ENCODE measurements around the gene ZNF407.

ZNF407 gene

GRCh38 chr18:74630804-74631203, 33.1 kb downstream of the ZNF407 start:
- Mint-ChIP-seq H3K4me1 (ENCODE audit: low read depth) (peaks cover 44% of the 10 kb centered on the region), H3K27ac (peak overlapping the region; percentile 92), H3K27me3 (no peaks in the 10 kb centered on the region), H3K9me3 (ENCODE audit: low read depth) (no peaks in the 10 kb centered on the region), H3K36me3 (peaks cover 21% of the 10 kb centered on the region), H3K4me3 (peak overlapping the region; percentile 73)

DNA sequence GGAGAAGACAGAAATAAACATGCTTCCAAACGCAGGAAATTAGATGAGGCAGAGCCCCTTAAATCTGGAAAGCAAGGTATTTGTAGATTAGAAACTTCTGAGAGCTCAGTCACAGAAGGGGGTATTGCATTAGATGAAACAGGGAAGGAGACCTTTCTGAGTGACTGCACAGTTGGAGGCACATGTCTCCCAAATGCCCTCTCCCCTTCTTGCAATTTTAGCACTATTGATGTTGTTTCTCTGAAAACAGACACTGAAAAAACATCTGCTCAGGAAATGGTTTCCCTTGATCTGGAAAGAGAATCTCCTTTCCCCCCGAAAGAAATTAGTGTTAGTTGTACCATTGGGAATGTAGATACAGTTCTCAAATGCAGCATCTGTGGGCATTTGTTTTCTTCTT, 33.5 kb downstream of the ZNF407 start:
- Mint-ChIP-seq H3K27ac (peak overlapping the region; percentile 92), H3K4me3 (peak overlapping the region; percentile 73), H3K27me3 (no peaks in the 10 kb centered on the region), H3K9me3 (ENCODE audit: low read depth) (no peaks in the 10 kb centered on the region), H3K4me1 (ENCODE audit: low read depth) (peaks cover 44% of the 10 kb centered on the region), H3K36me3 (peaks cover 21% of the 10 kb centered on the region)

GRCh38 chr18:74631623-74632350, 34.1 kb downstream of the ZNF407 start:
- no peaks in the 10 kb centered on the region for H3K27me3 Mint-ChIP-seq
- peaks cover 21% of the 10 kb centered on the region for H3K36me3 Mint-ChIP-seq
- H3K4me3 Mint-ChIP-seq = peak overlapping the region; percentile 73
- peaks cover 44% of the 10 kb centered on the region for H3K4me1 Mint-ChIP-seq (ENCODE audit: low read depth)
- no peaks in the 10 kb centered on the region for H3K9me3 Mint-ChIP-seq (ENCODE audit: low read depth)
- H3K27ac Mint-ChIP-seq = peak overlapping the region; percentile 92

DNA sequence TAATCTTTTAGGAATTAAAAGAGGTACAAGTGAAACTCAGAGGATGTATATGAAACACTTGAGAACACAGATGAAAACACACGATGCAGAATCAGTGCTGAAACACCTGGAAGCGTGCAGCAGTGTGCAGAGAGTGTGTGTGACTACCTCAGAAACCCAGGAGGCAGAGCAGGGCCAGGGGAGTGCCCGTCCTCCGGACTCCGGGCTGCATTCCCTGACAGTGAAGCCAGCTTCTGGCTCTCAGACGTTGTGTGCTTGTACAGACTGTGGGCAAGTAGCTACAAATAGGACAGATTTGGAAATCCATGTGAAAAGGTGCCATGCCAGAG, 34.6 kb downstream of the ZNF407 start:
- H3K27me3 Mint-ChIP-seq = no peaks in the 10 kb centered on the region
- H3K27ac Mint-ChIP-seq = peak overlapping the region; percentile 92
- no peaks in the 10 kb centered on the region for H3K9me3 Mint-ChIP-seq (ENCODE audit: low read depth)
- peaks cover 21% of the 10 kb centered on the region for H3K36me3 Mint-ChIP-seq
- H3K4me3 Mint-ChIP-seq = peak overlapping the region; percentile 73
- peaks cover 40% of the 10 kb centered on the region for H3K4me1 Mint-ChIP-seq (ENCODE audit: low read depth)

DNA sequence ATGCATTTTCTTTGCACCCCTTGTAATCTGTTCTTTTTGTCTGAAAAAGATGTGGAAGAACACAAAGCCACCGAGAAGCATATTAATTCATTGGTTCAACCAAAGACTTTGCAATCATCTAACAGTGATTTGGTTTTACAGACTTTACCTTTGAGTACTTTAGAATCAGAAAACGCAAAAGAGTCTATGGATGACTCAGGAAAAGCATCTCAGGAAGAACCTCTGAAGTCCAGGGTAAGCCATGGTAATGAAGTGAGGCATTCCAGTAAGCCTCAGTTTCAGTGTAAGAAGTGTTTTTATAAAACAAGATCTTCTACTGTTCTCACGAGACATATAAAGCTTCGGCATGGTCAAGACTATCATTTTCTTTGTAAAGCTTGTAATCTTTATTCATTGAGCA, 35.2 kb downstream of the ZNF407 start:
- Mint-ChIP-seq H3K9me3 (ENCODE audit: low read depth) (no peaks in the 10 kb centered on the region), H3K27ac (peak overlapping the region; percentile 92), H3K27me3 (no peaks in the 10 kb centered on the region), H3K36me3 (peaks cover 23% of the 10 kb centered on the region), H3K4me1 (ENCODE audit: low read depth) (peaks cover 40% of the 10 kb centered on the region), H3K4me3 (no peak overlapping the region)

- H3K27me3 Mint-ChIP-seq = no peaks in the 10 kb centered on the region
- H3K4me3 Mint-ChIP-seq = no peak overlapping the region
- peak overlapping the region; percentile 92 for H3K27ac Mint-ChIP-seq
- no peaks in the 10 kb centered on the region for H3K9me3 Mint-ChIP-seq (ENCODE audit: low read depth)
- H3K36me3 Mint-ChIP-seq = peaks cover 29% of the 10 kb centered on the region
- H3K4me1 Mint-ChIP-seq (ENCODE audit: low read depth) = peaks cover 43% of the 10 kb centered on the region
Measured at GRCh38 chr18:74633652-74634352, 36.1 kb downstream of the ZNF407 start.

- peaks cover 38% of the 10 kb centered on the region for H3K4me1 Mint-ChIP-seq (ENCODE audit: low read depth)
- no peak overlapping the region for H3K4me3 Mint-ChIP-seq
- no peaks in the 10 kb centered on the region for H3K27me3 Mint-ChIP-seq
- H3K9me3 Mint-ChIP-seq (ENCODE audit: low read depth) = no peaks in the 10 kb centered on the region
- H3K27ac Mint-ChIP-seq = no peak overlapping the region
- peaks cover 29% of the 10 kb centered on the region for H3K36me3 Mint-ChIP-seq
Measured at GRCh38 chr18:74635224-74635975, 37.7 kb downstream of the ZNF407 start.

- no peak overlapping the region for H3K4me3 Mint-ChIP-seq
- H3K36me3 Mint-ChIP-seq = peaks cover 36% of the 10 kb centered on the region
- peaks cover 21% of the 10 kb centered on the region for H3K4me1 Mint-ChIP-seq (ENCODE audit: low read depth)
- no peaks in the 10 kb centered on the region for H3K9me3 Mint-ChIP-seq (ENCODE audit: low read depth)
- no peak overlapping the region for H3K27ac Mint-ChIP-seq
- H3K27me3 Mint-ChIP-seq = no peaks in the 10 kb centered on the region
Measured at GRCh38 chr18:74637070-74637469, 39.4 kb downstream of the ZNF407 start.

DNA sequence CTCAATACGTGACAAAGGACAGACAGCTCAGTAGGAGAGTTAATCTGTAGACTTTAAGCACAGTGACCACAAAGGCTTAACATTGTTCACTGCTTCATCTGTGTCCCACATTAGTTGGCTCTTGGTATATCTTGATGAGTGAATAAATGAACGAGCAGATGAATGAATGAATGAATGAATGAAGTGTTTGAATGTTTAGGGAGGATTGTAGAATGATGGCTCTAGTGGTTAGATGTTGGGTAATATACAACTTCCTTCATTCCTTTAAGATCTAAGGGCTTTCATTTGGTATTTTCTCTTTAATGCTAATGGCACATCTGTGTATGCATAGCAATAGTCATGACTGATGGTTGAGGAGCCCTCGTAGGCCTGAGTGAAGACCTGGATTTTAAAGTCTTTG, 40.5 kb downstream of the ZNF407 start:
- Mint-ChIP-seq H3K4me3 (no peak overlapping the region), H3K9me3 (ENCODE audit: low read depth) (no peaks in the 10 kb centered on the region), H3K27me3 (no peaks in the 10 kb centered on the region), H3K36me3 (peaks cover 37% of the 10 kb centered on the region), H3K4me1 (ENCODE audit: low read depth) (peaks cover 10% of the 10 kb centered on the region), H3K27ac (no peak overlapping the region)

DNA sequence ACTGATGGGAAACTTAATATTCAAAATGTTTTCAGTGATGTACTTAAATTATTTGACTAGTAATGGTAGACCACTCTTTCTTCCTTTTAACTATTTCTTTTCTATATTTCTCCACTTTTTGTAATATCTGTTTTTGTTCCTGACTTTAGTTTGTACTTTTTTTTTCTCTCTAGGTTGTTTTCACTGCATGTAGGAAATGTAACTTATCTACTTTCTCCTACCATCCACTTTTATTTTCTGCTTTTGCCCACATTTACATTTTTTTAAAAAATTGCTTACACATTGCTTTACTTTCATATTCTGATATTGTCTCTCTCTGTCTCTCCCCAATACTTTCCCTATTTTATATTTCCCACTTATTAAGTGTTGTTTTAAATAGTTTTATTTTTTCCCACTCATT, 47.0 kb downstream of the ZNF407 start:
- Mint-ChIP-seq H3K27me3 (no peaks in the 10 kb centered on the region), H3K4me3 (peak overlapping the region; percentile 47), H3K36me3 (peaks cover 21% of the 10 kb centered on the region)

DNA sequence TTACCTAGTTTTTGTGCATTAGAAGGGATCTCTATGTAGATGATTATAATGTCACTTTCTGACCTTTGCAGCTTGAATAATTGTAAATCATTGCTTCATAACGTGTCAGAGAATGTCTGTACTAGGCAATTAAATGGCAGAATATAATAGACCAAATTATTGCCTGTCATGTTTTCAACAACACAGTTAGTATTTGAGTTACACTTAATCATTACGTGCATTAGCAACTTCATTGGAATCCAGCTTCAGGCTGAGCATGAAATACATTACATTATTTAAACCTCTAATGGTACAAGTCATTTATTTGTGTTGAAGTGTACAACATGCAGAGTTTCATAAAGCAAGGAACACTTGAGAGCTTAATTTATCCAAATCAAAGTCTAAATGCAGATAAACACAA, 48.0 kb downstream of the ZNF407 start:
- Mint-ChIP-seq H3K4me3 (no peak overlapping the region), H3K27me3 (no peaks in the 10 kb centered on the region), H3K36me3 (peaks cover 21% of the 10 kb centered on the region), H3K4me1 (ENCODE audit: low read depth) (peaks cover 14% of the 10 kb centered on the region), H3K9me3 (ENCODE audit: low read depth) (no peaks in the 10 kb centered on the region), H3K27ac (no peak overlapping the region)

More for the DNA sequence above, 47.0 kb downstream of the ZNF407 start:
- Mint-ChIP-seq H3K4me1 (ENCODE audit: low read depth) (peaks cover 14% of the 10 kb centered on the region), H3K27ac (no peak overlapping the region), H3K9me3 (ENCODE audit: low read depth) (no peaks in the 10 kb centered on the region)

DNA sequence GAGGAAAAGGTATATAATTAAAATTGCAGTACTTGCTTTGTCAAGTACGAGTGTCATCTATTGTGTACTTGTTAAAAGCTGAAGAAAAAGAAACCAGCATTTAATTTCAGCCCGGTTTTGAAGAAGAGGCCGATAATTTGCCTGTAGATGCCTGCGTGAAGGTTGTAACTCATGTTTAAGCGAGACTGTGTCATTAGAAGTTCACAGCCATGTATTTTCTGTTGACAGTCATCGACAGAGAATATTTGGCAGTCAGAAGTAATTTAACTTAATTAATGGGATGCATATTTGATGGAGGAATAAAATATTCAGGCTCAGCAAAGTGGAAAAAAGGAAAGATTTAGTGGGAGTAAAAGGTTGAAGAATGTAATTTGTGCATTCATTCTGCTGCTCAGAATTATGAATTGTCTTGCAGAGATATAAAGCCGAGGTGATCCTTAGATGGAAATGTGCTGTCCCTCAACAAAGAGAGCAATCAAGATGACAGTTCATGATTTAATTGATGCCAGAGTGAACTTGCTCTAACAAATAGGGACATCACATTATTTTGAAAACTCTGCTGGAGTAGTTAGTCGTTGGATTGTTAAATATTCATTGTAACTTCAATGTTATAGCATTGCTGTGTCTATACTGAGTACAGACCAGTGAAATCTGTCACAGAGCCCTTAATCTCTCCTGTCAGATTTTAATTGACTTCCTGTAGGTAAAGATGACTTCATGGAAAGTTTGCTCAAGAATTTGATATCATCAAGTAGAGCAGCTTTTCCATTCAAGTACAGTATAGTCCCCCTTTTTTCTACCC, 53.9 kb downstream of the ZNF407 start:
- Mint-ChIP-seq H3K9me3 (ENCODE audit: low read depth) (no peaks in the 10 kb centered on the region), H3K36me3 (peaks cover 3% of the 10 kb centered on the region), H3K27ac (no peak overlapping the region), H3K4me3 (no peak overlapping the region), H3K27me3 (no peaks in the 10 kb centered on the region), H3K4me1 (ENCODE audit: low read depth) (peaks cover 2% of the 10 kb centered on the region)

- H3K9me3 Mint-ChIP-seq (ENCODE audit: low read depth) = no peaks in the 10 kb centered on the region
- H3K27me3 Mint-ChIP-seq = no peaks in the 10 kb centered on the region
- H3K27ac Mint-ChIP-seq = no peak overlapping the region
- H3K36me3 Mint-ChIP-seq = peaks cover 3% of the 10 kb centered on the region
- H3K4me3 Mint-ChIP-seq = no peak overlapping the region
- H3K4me1 Mint-ChIP-seq (ENCODE audit: low read depth) = peaks cover 2% of the 10 kb centered on the region
Measured at GRCh38 chr18:74652392-74652988, 54.8 kb downstream of the ZNF407 start.

DNA sequence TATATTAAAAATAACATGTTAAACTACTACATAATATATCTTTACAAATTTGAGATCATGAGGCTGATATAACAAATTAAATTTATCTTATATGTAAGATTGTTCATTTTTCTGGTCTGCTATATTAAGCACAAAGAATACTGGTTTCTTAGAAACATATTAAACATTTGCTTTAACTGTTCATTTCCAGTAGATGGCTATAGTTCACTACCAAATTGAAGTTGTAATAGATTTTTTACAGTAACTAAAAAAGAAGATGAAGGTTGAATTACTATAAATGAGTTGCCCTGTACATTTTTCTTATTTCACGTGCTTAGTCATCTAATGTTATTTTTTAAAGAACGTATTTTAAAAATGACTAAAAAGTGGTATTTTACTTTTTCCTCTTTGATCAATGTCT, 57.0 kb downstream of the ZNF407 start:
- Mint-ChIP-seq H3K9me3 (ENCODE audit: low read depth) (no peaks in the 10 kb centered on the region), H3K4me3 (no peak overlapping the region), H3K4me1 (ENCODE audit: low read depth) (peaks cover 2% of the 10 kb centered on the region), H3K27me3 (no peaks in the 10 kb centered on the region), H3K36me3 (peaks cover 5% of the 10 kb centered on the region), H3K27ac (no peak overlapping the region)
